Left renal pelvis (tissue), 4 donors: Measurements from ENCODE around the gene NEDD9. TPM values are rescaled to one million over a fixed set of nuclear protein-coding genes. Genes with fewer than 3 reads are reported as not detected.

Source experiments
- DNase-seq, 4 donors: peaks; one replicate each; pipeline ENCODE4 v3.0.0-alpha.2; 2013; ENCODE audit warnings: low read depth in 4 of 4, low spot score in 3 of 4
- polyA plus RNA-seq, 4 donors: library from polyadenylated mRNA; unstranded; fragments of 120-200 nt; gene quantifications; one replicate each; pipeline ENCODE4 v1.2.1, GENCODE V29; 2013; ENCODE audit not compliant: insufficient read length in 4 of 4

Gene NEDD9
- polyA plus RNA-seq, 4 donors = 27.5 to 74.7 (median 68.8) TPM

DNA sequence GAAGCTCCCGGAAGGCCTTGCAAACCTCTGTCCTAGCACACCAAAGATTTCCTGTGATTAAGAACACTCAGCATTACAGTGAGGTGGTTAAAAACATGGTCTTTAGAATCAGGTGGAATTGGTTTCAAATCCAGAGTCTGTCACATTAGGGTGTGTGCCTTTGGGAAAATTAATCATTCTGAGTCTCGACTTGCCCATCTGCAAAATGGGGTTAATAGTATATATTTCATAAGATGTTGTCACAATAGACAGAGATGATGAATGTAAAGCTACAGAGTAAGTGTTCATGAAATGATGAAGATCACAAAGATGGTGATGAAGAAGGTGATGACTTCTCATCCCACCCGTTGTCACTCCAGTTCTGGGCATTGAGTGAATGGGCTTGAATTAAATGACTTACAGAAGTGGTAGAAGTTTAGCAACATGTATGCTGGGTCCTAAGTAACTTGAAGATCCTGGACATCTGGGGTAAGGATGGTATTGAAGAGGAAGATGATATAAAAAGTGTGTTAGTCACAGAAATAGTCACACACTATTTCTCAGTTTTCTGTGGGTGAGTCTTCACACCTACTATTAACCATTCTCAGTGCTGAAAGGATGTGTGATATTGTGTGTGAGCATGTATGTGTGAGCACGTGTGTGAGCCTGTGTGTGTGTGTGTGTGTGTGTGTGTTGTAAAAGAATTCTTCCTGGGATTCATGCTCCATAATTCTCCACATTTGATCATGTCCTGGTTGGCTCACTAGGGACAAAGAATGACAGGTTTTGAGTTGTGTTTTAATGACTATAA is 28.0 kb upstream of the NEDD9 start:
- no peak for DNase-seq

DNA sequence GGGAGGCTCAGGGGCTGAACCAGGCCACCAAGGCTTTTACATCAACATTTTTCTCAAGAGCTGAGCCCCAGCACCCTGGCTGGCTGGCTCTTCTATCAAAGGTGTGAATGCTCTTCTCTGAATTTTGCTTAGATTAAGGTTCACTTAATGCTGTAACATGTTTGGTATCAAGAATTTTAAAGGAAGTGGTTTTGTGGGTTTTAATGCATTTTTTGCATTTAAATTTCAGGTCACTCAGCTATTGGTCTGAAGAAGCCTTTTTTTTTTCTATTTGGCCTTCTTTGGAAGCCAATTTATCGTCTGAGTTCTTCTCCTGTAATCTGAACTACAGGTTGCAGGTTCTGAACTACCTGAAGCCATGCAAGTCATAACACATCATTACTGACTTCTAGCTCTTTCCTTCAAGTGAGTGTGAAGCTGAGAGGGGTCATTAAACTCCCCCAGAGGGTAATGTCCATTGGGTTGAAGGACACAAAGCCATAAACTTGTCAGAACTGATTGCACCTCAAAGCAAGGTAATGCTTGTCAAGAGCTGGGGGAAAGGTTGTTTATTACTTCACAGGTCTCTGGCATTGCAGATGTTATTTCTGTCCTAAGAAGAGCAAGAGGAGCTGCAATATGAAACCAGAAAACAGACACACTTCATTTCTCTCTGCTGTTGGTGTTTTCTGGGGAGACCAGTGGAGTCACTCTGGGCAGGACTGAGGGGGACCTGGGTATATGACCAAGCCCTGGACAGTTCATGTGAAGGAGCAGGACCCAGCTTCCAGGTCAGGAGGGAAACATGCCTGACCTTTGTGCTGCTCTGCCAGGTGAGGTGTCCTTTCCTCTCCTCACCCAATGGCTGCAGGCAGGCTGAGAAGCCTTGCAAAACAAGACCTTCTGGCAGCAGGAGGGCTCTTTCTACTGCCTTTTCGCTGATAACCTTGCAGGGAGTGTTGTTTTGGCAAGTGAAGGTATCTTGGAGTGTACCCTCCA is 26.1 kb upstream of the NEDD9 start:
- DNase-seq = no peak

DNA sequence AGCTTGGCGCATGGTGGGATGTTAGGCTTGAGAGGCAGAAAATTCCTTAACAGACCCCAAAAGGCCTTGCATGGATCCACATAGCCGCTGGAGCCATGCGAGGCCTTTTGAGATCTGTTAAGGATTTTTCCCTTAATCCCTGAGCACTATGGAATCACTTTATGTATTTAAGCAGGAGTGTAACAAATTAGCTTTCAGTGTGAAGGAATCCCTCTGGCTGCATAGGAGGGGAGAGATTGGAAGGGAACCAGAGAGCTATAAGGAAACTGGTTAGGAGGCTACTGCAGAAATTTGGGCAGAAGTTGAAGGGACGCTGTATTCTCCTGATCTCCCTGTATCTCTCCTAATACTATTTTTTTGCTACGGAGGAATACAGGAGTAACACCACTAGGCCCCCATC is 23.1 kb upstream of the NEDD9 start:
- DNase-seq = no peak

DNA sequence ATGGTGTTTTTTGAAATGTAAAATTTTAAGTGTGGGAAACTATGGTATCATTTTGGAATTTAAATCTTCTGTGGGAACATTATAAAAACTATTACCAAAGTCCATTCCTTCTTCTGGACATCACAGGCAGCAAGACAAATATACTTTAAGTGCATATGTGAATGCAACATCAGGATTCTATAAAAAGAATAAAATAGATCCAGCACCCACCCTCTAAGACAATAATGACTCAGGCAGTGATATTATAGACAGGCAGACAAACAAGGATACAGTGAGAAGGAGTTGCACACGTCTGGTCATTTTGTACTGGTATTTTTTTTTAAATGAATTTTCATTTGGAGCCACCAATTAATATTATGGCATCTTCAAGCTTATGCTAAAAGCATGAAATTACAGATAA is 21.1 kb upstream of the NEDD9 start:
- no peak for DNase-seq

GRCh38 chr6:11251553-11252360 is 19.3 kb upstream of the NEDD9 start:
- DNase-seq = no peak

- DNase-seq = no peak
Measured at GRCh38 chr6:11250108-11250507, 17.6 kb upstream of the NEDD9 start.

DNA sequence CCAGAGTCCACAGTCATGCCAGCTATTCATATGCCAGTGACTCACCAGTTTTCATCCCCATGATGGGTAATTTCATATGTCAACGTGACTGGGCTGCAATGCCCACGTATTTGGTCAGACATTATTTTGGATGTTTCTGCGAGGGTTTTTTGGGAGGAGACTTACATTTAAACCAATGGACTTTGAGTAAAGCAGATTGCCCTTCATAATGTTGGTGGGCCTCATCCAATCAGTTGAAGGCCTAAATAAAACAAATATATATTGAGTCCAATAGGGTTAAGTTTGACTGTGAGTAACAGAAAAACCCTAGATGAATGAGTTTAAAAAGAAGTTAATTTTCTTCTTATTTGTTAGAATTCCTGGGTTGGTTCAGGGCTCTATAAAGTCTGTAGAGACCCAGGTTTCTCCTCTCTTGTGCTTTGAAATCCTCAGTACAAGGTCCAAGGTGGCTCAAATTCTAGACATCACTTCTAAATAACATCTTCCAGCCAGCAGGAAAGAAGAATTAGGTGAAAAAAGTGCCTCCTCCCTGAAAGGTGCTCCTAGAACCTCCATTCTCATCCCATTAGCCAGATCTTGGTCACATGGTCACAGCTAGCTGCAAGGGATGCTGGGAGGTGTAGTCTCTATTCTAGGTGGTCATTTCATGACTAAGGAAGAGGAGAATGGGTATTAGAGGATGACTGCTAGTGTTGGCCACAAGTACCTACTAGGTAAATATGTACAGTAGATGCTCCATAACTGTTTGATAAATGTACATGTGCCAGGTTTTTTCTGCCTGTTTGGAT is 16.7 kb upstream of the NEDD9 start:
- no peak for DNase-seq

DNA sequence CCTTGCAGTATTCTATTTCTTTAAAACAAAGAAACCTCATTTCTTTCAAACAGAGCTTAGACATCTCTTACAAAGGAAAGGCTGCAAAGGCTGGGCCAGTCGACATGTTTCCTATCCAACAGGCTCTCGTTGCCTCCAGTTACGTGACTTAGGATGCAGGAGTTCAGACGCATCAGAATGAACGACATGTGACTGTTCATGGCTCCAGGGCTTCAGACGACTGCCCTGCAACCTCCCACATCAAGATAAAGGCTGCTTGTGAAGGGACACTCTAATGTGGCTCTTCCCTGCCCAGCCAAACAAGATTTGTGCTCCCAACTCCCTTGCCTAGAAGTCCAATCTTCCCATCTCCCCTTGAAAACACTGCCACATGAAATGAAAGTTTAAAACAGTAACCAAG is 14.3 kb upstream of the NEDD9 start:
- no peak for DNase-seq

DNA sequence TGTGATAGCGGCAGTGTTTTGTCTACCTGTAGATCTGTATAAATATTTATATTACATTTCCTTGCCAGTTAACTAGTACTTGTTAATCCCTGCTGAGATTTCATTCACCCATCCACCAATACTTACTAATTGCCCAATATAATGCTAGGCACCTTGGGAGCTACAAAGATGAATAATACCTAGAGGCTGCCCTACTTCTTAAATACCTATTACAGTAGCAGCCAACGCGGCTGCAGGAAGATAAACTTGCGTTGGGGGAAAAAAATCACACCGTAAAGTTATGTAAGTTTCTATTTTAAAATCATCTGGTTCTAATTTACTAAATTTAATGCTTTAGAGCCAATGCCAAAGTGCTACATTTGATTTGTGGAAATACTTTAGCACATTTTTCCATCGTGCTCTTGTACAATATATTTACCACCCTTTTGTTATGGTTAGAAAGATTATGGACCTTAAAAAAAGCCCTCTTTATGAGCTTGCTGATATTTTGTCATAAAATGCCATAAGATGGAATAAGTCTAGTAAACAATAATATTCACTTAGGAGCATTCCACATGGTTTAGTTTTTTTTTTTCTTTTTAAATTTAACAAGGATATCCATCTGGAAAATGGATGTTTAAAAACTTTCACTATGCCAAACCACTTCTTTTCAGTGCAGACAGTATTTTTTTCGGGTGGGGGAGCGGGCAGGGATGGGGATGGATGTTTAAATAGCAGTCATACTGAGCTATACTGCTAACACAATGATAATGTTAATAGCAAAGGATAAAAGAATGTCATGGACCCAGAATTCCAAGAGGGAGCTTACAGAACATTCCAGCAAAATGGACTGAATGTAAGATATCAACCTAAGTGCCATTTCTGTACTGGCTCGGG is 13.2 kb upstream of the NEDD9 start:
- no peak for DNase-seq

DNA sequence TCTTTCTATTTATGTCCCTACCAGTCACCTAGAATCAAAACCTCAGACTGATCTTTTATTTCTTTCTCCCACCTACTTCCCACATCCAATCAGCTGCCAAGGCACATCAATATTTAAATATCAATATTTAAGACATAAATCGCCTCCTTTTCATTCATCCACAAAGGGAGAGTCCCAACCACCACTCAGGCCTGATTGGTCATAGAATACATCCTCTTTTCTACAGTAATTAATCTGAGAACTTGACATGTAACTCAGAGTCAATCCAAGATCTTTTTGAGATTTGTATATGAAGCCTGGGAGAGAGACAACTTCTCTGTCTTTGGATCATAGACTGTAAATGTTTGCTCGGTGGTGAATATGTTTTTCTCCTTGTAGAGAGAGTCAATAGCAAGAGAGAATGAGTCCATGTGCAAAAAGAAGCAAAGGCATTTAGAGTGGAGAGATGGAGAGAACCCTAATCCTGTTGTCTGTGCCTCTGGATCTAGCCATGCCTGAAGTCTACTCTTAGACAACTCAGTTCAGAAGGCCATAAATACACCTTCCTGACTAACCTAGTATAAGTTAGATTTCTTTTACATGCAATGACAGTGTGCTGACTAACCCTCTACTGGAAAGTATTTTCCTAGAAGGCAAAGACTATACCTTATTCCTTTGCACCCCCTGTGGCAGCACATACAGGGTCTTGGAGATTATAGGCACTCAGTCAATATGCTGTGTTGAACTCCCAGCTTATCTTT is 12.1 kb upstream of the NEDD9 start:
- DNase-seq = no peak

DNA sequence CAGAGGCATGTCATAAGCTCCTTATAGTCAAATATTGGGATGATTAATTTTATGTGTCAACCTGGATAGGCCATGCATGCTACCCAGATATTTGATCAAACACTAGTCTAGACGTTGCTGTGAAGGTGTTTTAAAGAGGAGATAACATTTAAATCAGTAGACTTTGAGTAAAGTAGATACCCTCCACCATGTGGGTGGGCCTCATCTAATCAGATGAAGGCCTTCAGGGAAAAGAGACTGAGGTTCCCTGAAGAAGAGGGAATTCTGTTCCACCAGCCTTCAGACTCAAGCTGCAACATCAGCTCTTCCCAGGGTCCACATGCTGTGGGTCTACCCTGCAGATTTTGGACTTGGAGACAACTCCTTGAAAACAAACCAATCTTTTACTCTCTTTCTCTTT is 11.4 kb upstream of the NEDD9 start:
- no peak for DNase-seq

DNA sequence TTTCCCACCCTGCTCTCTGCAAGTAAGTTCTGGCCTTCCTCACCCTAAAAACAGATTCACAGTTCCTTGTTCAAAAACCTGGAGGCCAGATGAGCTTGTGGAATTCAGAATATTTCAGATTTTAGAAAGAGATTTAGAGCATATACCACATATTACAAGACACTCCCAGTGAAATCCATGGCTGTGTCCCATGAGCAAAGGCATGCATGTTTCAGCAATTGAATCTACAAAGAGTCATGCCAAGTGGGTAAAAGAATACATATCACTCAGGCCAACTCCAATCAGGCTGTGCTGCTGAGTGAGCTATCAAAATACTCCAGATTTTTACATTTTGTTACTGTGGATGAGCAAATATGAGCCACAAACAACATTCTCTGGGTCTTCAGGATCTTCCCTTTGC is 10.2 kb upstream of the NEDD9 start:
- DNase-seq = no peak

DNA sequence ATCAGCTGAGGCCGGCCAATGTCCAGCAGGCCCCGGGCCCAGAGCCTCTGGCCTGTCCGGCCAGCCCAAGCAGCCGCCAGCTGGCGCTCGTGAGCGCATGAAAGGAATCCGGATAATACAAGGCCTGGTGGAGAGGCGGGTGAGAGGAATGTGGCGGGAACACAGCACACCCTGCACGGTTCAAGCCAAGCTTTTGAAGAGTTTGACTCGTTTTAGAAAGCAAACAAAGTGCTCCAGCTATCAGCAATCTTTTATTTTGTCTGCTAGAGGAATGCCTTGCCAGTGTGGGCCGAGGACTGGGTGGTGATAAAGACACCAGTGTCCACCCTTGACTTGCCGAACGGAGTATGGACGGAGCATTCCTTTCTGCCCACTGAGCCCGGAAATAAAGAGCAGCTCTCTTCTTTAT is 9.3 kb upstream of the NEDD9 start:
- no peak for DNase-seq

DNA sequence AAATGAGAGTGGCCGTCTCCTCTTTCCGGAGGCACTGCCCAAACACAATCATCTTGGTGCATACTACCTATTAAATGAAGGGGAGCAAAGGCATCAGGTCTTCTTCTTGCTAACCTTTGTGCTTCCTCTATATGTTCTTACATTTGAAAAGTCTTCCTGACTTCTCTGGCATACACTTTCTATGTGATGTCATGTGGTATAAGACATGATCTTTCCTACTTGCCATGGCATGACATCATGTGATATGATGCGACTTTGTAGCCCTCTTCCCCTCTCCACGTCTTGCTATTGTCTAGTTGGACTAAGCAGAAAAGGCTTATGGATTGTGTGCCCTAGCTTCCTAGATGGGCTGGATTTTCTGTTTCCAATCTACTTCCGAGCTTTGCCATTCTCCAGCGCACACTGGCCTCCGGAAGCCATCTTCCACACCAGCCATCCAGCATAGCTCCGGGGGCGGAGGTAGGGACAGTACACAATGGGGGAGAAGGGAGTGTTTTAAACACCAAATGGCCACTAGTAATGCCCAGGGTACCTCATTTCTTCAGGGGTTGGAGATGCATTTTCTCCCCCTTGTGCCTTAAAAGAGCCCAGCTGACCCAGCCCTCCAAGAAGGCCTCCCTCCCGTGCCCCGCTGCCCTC is 8.8 kb upstream of the NEDD9 start:
- DNase-seq = no peak

DNA sequence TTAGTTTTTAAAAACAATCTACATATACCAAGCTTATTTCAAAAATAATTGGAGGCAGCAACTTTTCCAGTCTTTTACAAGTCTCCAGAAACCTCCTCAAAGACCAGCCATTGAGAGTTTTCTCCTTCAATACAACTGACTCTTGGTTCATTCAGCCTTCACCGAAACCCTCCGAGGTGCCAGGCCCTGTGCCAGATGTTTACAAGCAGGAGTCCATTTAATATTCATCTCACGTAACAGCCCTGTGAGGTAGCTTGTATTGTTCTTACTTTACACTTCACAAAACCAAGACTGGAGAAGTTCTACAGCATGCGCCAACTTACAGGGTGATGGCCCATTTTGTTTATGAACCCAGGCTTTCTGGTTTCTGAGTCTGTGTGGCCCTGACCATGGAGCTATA is 5.5 kb upstream of the NEDD9 start:
- DNase-seq = no peak

GRCh38 chr6:11237428-11237827 is 5.0 kb upstream of the NEDD9 start:
- DNase-seq = no peak

DNA sequence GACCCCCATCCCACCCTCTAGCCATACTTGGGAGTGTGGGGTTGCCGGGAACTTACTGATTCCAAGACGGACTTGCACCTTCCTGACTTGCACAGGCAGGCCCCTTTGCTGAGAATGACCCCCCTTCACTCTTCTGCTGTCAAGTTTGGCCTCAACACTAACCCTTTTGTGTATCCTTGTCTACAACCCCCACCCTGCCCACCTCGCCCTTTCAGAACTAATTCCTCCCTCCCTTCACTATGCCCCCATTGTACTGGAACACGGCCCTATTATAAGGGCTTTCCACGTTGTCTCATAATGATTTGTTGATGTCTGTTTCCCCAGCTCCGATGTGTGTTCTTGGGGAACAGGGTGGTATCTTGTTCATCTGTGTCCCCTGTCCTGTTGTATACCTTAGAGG is 4.4 kb upstream of the NEDD9 start:
- no peak for DNase-seq
